Motor neuron (in vitro differentiated cells): Measurements from ENCODE around the gene PSMB4. TPM values are rescaled to one million over a fixed set of nuclear protein-coding genes. Genes with fewer than 3 reads are reported as not detected.
"Not testable (repeated sequence)": the region's sequence is repeated elsewhere in the genome, so short reads cannot be mapped to it uniquely, and the experiment has no call there.

Experiments used
- ATAC-seq, 8 experiments: fragments of 200-7000 bp; cut with Tn5 transposase; replicated peaks in 6 of 8; 2 replicates each; pipeline ENCODE4 v1.8.0; 2021; ENCODE audit warnings: mild to moderate bottlenecking in 8 of 8, moderate library complexity in 8 of 8
- H3K27ac ChIP-seq, 2 donors: fragments of 250-450 bp; sonication (Bioruptor Pico); 2 replicates each; pipeline ENCODE4 v1.9.0; 2021; ENCODE audit warnings: antibody characterized with exemption in 2 of 2, mild to moderate bottlenecking in 2 of 2, moderate library complexity in 1 of 2
- H3K4me1 ChIP-seq, 2 donors: fragments of 250-450 bp; sonication (Bioruptor Pico); replicated peaks in 1 of 2; 2 replicates each; pipeline ENCODE4 v1.6.1; 2021; ENCODE audit warnings: antibody characterized with exemption in 2 of 2, mild to moderate bottlenecking in 2 of 2, moderate library complexity in 1 of 2
- H3K4me3 ChIP-seq, 5 donors: fragments of 250-450 bp; sonication (Bioruptor Pico); 2 replicates each; pipeline ENCODE4 v1.9.0; 2021; ENCODE audit warnings: antibody characterized with exemption in 5 of 5, mild to moderate bottlenecking in 5 of 5, moderate library complexity in 4 of 5
- WGBS, 10 experiments: fragments of 450-650 bp; shearing (Covaris generic); methylation state at CpG; one replicate each; pipeline ENCODE4 v1.0.0; 2022; 5-methylcytosine and 5-hydroxymethylcytosine counted together
- in situ Hi-C, 9 experiments: fragments of 400-800 bp; cut with MboI; loops; one replicate each; pipeline ENCODE4 v1.15.0; 2021; ENCODE audit warnings: low sequenced_read_pairs in 9 of 9, low pct_unique_long_range_greater_than_20kb in 2 of 9; ENCODE audit not compliant: unreplicated experiment in 9 of 9
- total RNA-seq, 8 experiments: library from RNA; unstranded; fragments of 300-600 nt; gene quantifications; 2 replicates each; pipeline versions ENCODE4 v1.2.3 to v1.2.4, GENCODE V29; 2022

PSMB4 gene
- total RNA-seq, 8 experiments from 2014 or later: 299 to 475 (median 369) TPM

DNA sequence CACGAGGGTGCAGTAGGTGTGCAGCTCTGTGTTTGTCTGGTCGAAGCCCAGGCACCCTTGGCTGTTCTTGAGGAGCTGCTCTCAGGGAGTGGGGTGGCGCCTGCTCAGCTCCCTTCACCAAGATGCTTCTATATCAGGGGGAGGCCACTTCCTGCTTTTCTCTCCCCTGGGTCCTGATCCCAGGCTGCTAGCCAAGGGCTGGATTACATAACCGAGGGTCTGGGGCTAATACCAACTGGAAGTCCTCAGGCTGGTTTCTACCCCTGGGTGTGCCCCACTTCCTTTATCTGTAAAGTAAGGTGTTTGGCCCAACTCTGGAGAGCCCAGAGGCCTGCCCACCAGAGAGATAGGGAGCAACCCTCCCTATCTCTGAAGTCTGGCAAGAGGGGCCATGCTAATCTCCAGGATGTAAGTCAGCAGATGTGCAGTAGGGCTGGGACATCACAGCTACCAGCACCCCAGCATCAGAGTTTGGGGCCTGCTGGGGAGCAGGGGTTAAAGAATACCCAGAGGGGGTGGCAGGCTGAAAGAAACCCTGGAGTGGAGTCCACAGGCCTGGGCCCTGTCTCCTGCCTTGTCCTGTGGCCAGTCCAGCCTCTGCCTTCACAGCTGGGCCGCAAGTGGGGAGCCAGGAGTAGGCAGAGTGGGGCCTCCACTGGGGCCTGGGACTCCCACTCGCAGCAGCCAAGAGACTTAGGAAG is 29.0 kb upstream of the PSMB4 start:
- 67 to 100% (median 94%) methylated on average over 1 to 5 of the region's 6 CpGs; no CpG with 5 or more reads in 4 of the 10 experiments for WGBS, 10 experiments
- Histone ChIP-seq H3K4me3 (no peak overlapping the region), H3K4me1 (peaks cover 8 to 16% of the 10 kb centered on the region in 2 donors), H3K27ac (no peak overlapping the region)
- in situ Hi-C loops: no loop called here
- no peak for ATAC-seq

DNA sequence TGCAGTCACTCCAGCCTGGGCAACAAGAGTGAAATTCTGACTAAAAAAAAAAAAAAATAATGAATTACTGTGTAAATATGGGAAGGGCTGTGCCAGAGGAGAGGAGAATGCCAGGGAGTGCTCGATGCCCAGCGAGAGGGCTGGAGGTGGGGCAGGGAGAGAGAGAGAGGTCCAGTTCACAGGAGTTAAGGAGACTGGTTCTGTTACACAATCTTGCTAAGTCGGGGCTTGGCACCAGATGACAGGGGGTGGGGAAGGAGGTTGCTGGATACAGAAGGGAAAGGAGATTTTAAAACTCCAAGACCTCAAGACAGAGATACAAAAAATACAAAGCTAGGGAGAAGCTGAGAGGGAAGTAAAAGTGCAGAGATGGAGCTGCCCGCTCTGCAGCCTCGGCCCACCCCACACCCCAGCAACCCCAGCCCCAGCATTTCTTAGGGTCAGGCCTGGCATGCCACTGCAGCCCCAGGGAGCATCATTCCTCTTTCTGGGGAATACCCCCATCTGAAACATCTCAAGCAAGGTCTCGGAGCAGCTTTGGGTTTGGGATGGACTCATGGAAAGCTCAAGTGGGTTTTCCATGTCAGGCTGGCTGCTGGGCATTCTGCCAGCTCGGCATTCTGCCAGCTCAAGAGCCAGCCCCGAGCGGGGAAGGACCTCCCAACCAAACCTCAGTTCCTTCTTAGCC is 27.9 kb upstream of the PSMB4 start:
- peak in 5 of 8 experiments; percentile 4 to 58 (median 38) for ATAC-seq
- 4 to 91% (median 80%) methylated on average over 1 to 6 of the region's 9 CpGs; no CpG with 5 or more reads in 1 of the 10 experiments for WGBS, 10 experiments
- H3K27ac ChIP-seq: no peak overlapping the region
- in situ Hi-C loops: no loop called here
- peaks cover 8 to 16% of the 10 kb centered on the region in 2 donors for H3K4me1 ChIP-seq
- no peak overlapping the region for H3K4me3 ChIP-seq

DNA sequence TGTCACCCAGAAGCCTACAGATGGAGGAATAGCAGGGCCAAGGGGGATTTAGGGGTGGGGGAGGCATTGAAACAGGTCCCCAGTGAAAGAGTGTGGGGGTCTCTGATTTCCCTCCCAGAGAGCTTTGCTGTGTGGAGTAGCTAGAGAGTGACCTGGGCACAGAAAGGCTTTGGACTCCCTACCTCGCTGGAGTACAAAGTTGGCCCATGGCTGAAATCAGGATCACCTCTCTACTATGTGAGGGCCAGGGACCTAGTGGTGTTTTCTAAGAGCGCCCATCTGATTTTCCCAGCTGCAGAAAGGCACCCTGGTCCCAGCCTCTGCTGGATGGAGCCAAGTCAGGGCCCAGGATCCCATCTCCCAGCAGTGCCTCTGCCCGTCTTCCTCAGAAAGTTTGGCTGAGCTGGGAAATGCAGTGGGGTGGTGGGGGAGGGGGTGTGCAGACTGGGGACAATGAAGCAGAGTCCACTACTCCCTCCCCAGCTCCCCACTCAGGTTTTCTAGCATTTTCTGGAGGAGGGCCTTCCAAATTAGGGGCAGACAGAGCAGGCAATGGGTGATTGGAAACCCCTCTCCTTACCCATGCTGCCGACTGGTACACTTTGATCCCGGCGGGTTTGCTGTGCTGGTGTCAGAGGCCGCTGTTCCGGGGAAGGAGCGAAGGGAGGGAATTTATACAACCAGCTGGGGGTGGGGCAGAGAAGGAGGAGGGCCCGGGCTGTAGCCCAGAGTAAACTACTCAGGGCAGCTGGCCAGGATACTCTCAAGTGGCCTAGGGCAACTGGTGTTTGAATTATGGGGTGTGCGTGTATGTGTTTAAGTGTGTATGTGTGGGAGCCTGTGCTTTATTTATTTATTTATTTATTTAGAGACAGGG is 27.1 kb upstream of the PSMB4 start, which contains the start of gene SELENBP1:
Gene SELENBP1 (minus strand): TSS at position 648 of the 877 bp plus-strand sequence. CDS start 64 bp downstream, at position 584.
- Histone ChIP-seq H3K4me3 (peak within 1 kb of the TSS in 3 of 5 donors; percentile 5 to 9 (median 7)), H3K27ac (no peak within 1 kb of the TSS), H3K4me1 (peaks cover 8 to 16% of the 10 kb centered on the region in 2 donors)
- ATAC-seq: peak; percentile 84 to 90 (median 87)
- in situ Hi-C loops: no loop called here
- WGBS, 10 experiments: 0 to 73% (median 25%) methylated on average over 1 to 7 of the region's 11 CpGs; no CpG with 5 or more reads in 4 of the 10 experiments

- H3K27ac ChIP-seq: no peak overlapping the region
- in situ Hi-C loops: no loop called here
- H3K4me1 ChIP-seq: peaks cover 8 to 16% of the 10 kb centered on the region in 2 donors
- WGBS, 10 experiments: 80 to 100% (median 98%) methylated on average over 1 to 12 of the region's 14 CpGs; no CpG with 5 or more reads in 1 of the 10 experiments
- ATAC-seq: no peak
- no peak overlapping the region for H3K4me3 ChIP-seq
Observed at GRCh38 chr1:151373196-151373595, 26.2 kb upstream of the PSMB4 start.

GRCh38 chr1:151377150-151377884 is 22.1 kb upstream of the PSMB4 start:
- 10 to 100% (median 69%) methylated on average over 1 to 3 of the region's 3 CpGs for WGBS, 10 experiments
- H3K4me3 ChIP-seq: no peak overlapping the region
- no peak overlapping the region for H3K27ac ChIP-seq
- ATAC-seq: no peak
- in situ Hi-C loops: no loop called here
- H3K4me1 ChIP-seq: peaks cover 7 to 8% of the 10 kb centered on the region in 2 donors

DNA sequence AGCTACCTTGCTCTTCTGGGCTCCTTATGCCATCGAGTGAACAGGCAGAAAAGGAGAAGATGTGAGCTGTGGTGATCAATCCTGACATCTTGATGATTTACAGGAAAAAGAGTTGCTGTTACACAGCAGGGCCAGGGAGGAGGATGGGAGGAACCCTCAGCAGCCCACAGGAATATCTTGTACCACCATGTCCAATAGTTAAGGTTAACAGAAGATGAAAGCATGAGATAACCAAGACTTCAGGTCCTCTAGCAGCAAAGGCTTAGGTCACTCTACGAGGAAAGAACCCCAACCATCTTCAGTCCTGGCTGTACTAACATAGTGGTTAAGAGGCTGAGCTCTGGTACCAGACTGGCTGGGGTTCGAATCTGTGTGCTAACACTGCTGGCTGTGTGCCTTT is 14.8 kb upstream of the PSMB4 start:
- no peak for ATAC-seq
- H3K4me1 ChIP-seq: no peaks in the 10 kb centered on the region
- no peak overlapping the region for H3K27ac ChIP-seq
- 0 to 81% (median 61%) methylated on average over 1 to 3 of the region's 3 CpGs; no CpG with 5 or more reads in 3 of the 10 experiments for WGBS, 10 experiments
- in situ Hi-C loops: no loop called here
- H3K4me3 ChIP-seq: no peak overlapping the region

DNA sequence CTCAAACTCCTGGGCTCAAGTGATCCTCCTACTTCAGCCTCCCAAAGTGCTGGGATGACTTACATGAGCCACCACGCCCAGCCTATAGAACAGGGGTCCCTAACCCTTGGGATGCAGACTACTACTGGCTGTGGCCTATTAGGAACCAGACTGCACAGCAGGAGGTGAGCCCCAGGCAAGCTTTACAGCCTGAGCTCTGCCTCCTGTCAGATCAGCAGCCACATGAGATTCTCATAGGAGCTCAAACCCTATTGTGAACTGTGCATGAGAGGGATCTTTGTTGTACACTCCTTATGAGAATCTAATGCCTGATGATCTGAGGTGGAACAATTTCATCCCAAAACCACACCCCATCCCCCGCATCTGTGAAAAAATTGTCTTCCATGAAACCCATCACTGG is 13.4 kb upstream of the PSMB4 start:
- WGBS, 10 experiments: 0 to 100% (median 65%) methylated on average over 1 to 2 of the region's 2 CpGs; no CpG with 5 or more reads in 4 of the 10 experiments
- Histone ChIP-seq H3K4me3 (no peak overlapping the region), H3K4me1 (no peaks in the 10 kb centered on the region), H3K27ac (no peak overlapping the region)
- in situ Hi-C loops: no loop called here
- no peak for ATAC-seq

GRCh38 chr1:151390221-151391078 is 8.9 kb upstream of the PSMB4 start:
- H3K4me3 ChIP-seq, H3K27ac ChIP-seq, H3K4me1 ChIP-seq, ATAC-seq, in situ Hi-C loops: not testable (repeated sequence)
- 75 to 96% (median 88%) methylated on average over 3 to 20 of the region's 22 CpGs for WGBS, 10 experiments

DNA sequence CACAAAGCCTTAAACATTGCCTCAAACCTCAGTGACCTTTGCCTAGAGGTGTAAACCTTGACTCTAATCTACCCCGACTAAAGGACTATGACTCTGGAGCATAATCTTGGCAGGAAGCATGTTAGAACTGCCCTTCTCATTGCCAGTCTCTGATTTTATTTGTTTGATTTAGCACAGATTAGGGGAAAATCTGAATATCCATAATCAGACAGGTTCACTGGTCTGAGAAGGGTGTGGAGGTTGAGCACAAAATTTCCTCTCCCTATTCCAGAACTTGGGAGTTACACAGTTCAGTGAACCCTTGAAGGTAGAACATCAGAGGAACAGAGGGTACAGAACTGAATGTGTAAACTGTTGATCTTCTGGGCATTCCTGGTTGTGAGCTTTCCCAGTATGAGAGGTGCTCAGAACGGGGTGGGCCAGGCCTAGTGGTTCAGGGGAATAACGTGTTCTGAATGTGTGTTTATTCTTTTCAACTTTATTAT is 8.3 kb upstream of the PSMB4 start:
- H3K27ac ChIP-seq: no peak overlapping the region
- WGBS, 10 experiments: 68 to 100% (median 83%) methylated on average over 2 to 3 of the region's 3 CpGs; no CpG with 5 or more reads in 4 of the 10 experiments
- in situ Hi-C loops: no loop called here
- no peak for ATAC-seq
- no peaks in the 10 kb centered on the region for H3K4me1 ChIP-seq
- H3K4me3 ChIP-seq: no peak overlapping the region

- H3K27ac ChIP-seq: no peak overlapping the region
- no peak for ATAC-seq
- in situ Hi-C loops: no loop called here
- no peaks in the 10 kb centered on the region for H3K4me1 ChIP-seq
- no peak overlapping the region for H3K4me3 ChIP-seq
Observed at GRCh38 chr1:151393583-151393982, 5.8 kb upstream of the PSMB4 start.

- 50 to 92% (median 80%) methylated on average over 1 to 5 of the region's 5 CpGs; no CpG with 5 or more reads in 2 of the 10 experiments for WGBS, 10 experiments
- in situ Hi-C loops, ATAC-seq: not testable (repeated sequence)
Observed at GRCh38 chr1:151396265-151396664, 3.1 kb upstream of the PSMB4 start.

More at GRCh38 chr1:151396265-151396664, 3.1 kb upstream of the PSMB4 start:
- not testable (repeated sequence) for H3K4me1 ChIP-seq, H3K27ac ChIP-seq, H3K4me3 ChIP-seq
